Measurements from ENCODE around the gene COA3. TPM values are rescaled to one million over a fixed set of nuclear protein-coding genes. Genes with fewer than 3 reads are reported as not detected.

Gene COA3
- polyA plus RNA-seq, 1 of the 3 experiments (the other 2 are of a cell fraction) = 103 TPM

GRCh38 chr17:42796066-42796758 lies 2.3 kb downstream of the COA3 start (continued):
- no peak for TF ChIP-seq USF1 (IDR thresholded peaks at IDR 0.05; ENCODE audit: borderline replicate concordance, low read depth)
- no peak for TF ChIP-seq ZBTB33 (IDR thresholded peaks at IDR 0.05; ENCODE audit: borderline replicate concordance, low read depth)

- DNase-seq = no peak
- Histone ChIP-seq H3K9ac (no peak overlapping the region), H3K27ac (ENCODE audit: low read depth in 2 of 2, low read length in 1 of 2) (no peak overlapping the region), H3K9me2 (no peaks in the 10 kb centered on the region), H3K4me3 (ENCODE audit: low read depth in 2 of 2, low read length in 1 of 2) (no peak overlapping the region), H3K36me3 (replicated peaks in 1 of 2; ENCODE audit: control insufficient read depth in 1 of 2, insufficient read depth in 2 of 2, low read length in 1 of 2) (no peaks in the 10 kb centered on the region), H2AFZ (ENCODE audit: low read depth) (no peak overlapping the region), H4K20me1 (ENCODE audit: insufficient read depth) (no peaks in the 10 kb centered on the region), H3K9me3 (no peaks in the 10 kb centered on the region), H3K4me1 (ENCODE audit: control insufficient read depth in 1 of 2, insufficient read depth in 2 of 2, low read depth in 1 of 2, low read length in 1 of 2) (peaks cover 7 to 15% of the 10 kb centered on the region in 2 experiments; a peak in 1 of 4 replicates), H3K79me2 (ENCODE audit: insufficient read depth) (peaks cover 18% of the 10 kb centered on the region; the same call in 1 of the 2 replicates), H3K27me3 (ENCODE audit: insufficient read depth) (no peaks in the 10 kb centered on the region), H3K4me2 (no peak overlapping the region), H3F3A (replicated peaks; ENCODE audit: insufficient read depth) (peaks cover 14% of the 10 kb centered on the region)
- WGBS (ENCODE audit: low lambda C conversion rate) = 90% methylated on average over 10 of the region's 10 CpGs
- ChIA-PET CTCF (interaction anchor here (1.3 kb wide), 1 partner anchor 25 kb away, joined by 5 read pairs; no protein-coding TSS in a partner anchor), POLR2A (no interaction called here)
- TF ChIP-seq RFX5 (IDR thresholded peaks at IDR 0.05; ENCODE audit: low read length) (no peak), MAX (IDR thresholded peaks at IDR 0.05; ENCODE audit: low read depth) (no peak), EZH2phosphoT487 (IDR thresholded peaks at IDR 0.05; ENCODE audit: borderline replicate concordance, low read depth) (no peak), NFIC (IDR thresholded peaks at IDR 0.05; ENCODE audit: borderline replicate concordance) (no peak), ELF1 (IDR thresholded peaks at IDR 0.05) (no peak), RAD21 (IDR thresholded peaks at IDR 0.05; ENCODE audit: low read length) (no peak), MEF2A (IDR thresholded peaks at IDR 0.05; ENCODE audit: borderline replicate concordance, low read depth) (no peak), CHD2 (IDR thresholded peaks at IDR 0.05; ENCODE audit: low read length, partially characterized antibody) (no peak), TCF12 (IDR thresholded peaks at IDR 0.05) (no peak), EP300 (IDR thresholded peaks at IDR 0.05; ENCODE audit: borderline replicate concordance in 1 of 2, low read depth in 1 of 2, low read length in 1 of 2) (no peak), USF2 (IDR thresholded peaks at IDR 0.05; ENCODE audit: borderline replicate concordance, low read depth, low read length) (no peak), PBX3 (IDR thresholded peaks at IDR 0.05) (no peak), SIN3A (IDR thresholded peaks at IDR 0.05; ENCODE audit: borderline replicate concordance, low read depth, low read length) (no peak), CTCF (IDR thresholded peaks at IDR 0.05) (no peak), SMC3 (IDR thresholded peaks at IDR 0.05; ENCODE audit: low read depth, low read length) (no peak), GABPA (IDR thresholded peaks at IDR 0.05; ENCODE audit: low read depth) (no peak), REST (IDR thresholded peaks at IDR 0.05; ENCODE audit: low read depth, low read length) (no peak), YY1 (IDR thresholded peaks at IDR 0.05; ENCODE audit: low read depth) (no peak), JUND (IDR thresholded peaks at IDR 0.05) (no peak)
Observed at GRCh38 chr17:42795465-42795864, 3.0 kb downstream of the COA3 start.

Data from SK-N-SH (cell line).